HG03571 (cell line): Measurements from ENCODE around the gene SIRPA.

Experiments
- ATAC-seq: cut with Tn5 transposase; IDR thresholded peaks from one replicate; pipeline ENCODE4 v1.9.1; 2021; ENCODE audit not compliant: unreplicated experiment

The SIRPA gene

DNA sequence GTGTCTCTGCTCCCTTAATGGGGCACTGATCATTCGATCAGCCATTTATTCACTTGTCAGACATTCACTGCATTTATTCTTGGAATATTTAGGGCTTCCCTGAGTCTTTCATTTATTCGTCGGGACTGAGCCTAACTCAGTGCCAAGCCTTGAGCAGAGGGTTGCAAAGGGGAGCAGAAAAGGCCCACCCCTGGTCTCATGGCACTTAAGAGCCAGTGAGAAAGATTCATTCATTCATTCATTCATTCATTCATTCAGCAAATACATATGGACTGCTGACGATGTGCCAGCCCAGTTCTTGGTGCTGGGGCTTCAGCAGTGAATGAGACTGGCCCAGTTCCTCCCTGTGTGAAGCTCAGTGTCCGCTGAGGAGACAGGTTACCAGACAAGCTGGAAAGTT, 36.6 kb downstream of the SIRPA start:
- no peak for ATAC-seq

DNA sequence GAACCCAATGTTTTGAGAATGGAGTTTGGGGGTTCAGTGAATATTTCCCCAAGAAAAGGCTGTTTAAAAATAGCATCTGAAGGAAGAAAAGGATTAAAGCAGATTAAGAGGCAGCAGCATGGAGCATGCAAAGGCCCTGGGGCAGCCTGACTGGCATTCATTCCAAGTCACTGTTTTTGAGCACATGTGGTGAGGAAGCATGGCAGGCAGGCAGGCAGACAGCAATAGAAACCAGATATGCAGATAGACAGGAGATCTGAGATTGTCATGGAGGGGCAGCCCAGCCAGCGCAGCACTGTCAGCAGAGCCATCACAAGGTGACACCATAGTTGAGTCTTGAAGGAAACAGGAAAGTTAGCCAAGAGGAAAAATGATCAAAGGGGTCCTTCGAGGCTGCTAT, 37.8 kb downstream of the SIRPA start:
- ATAC-seq, result no peak

DNA sequence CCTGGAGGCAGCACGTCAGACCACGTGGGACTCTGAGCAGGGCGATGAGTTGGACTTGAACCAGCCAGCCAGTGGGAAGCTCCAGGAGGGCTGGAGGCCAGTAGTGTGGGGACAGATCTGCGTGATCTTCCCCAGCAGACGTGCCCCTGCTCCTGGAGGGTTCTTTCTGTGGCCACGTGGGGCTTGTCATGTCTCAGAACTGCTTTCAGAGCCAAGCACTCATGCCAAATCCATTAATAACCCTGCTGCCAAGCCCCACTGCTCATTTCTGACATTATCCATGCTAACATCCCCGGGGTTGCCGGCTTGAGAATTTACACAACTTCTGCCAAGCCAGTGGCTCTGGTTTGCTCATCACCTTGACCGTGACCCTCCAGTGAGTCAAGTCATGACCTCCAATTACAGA, 38.3 kb downstream of the SIRPA start:
- ATAC-seq, result no peak

- ATAC-seq, result no peak
These were observed 38.9 kb downstream of the SIRPA start for GRCh38 chr20:1934156-1934555.

GRCh38 chr20:1934721-1935573, 39.7 kb downstream of the SIRPA start:
- ATAC-seq, result no peak

- no peak for ATAC-seq
These were observed 40.6 kb downstream of the SIRPA start for GRCh38 chr20:1935696-1936366.

DNA sequence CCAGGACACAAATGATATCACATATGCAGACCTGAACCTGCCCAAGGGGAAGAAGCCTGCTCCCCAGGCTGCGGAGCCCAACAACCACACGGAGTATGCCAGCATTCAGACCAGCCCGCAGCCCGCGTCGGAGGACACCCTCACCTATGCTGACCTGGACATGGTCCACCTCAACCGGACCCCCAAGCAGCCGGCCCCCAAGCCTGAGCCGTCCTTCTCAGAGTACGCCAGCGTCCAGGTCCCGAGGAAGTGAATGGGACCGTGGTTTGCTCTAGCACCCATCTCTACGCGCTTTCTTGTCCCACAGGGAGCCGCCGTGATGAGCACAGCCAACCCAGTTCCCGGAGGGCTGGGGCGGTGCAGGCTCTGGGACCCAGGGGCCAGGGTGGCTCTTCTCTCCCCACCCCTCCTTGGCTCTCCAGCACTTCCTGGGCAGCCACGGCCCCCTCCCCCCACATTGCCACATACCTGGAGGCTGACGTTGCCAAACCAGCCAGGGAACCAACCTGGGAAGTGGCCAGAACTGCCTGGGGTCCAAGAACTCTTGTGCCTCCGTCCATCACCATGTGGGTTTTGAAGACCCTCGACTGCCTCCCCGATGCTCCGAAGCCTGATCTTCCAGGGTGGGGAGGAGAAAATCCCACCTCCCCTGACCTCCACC, 42.2 kb downstream of the SIRPA start:
- ATAC-seq, result no peak

- no peak for ATAC-seq
These were observed 43.5 kb downstream of the SIRPA start for GRCh38 chr20:1938464-1939269.

- ATAC-seq, result no peak
These were observed 44.0 kb downstream of the SIRPA start for GRCh38 chr20:1939270-1939595.

DNA sequence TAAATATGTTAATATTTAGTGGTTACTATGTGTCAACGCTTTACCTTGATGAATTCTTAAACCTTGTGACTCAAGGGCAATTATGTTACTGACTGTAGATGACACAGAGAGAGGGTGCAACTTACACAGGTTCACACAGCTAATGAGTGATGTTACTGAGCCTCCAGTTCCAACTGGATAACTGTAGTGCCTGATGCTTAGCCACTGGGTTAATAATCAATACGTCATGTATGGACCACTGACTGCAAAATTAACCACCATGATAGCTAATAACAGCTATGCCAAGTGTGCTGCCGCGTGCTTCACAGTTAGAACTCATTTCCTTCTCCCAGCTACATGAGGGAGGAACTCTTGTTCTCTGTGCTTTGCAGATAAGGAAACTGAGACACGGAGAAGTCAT, 45.4 kb downstream of the SIRPA start:
- no peak for ATAC-seq

DNA sequence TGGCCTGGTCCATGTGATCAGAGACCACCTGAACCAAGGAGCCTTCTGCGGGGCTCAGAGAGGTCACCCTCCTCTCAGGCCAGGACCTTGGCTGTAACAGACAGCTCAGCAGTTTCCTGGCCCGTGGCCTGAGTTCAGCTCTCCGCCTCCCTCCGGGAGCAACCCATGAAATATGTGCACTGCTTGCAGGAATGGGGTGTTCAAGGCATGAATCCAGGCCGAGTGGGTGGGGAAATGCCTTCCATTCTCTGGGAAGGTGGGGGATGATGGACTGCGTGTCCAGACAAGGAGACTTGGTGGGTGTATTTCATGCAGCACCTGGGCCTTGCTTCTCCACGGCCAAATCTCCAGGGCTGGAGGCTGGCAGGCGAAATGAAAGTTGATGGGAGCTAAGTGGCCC, 46.0 kb downstream of the SIRPA start:
- ATAC-seq, result no peak

DNA sequence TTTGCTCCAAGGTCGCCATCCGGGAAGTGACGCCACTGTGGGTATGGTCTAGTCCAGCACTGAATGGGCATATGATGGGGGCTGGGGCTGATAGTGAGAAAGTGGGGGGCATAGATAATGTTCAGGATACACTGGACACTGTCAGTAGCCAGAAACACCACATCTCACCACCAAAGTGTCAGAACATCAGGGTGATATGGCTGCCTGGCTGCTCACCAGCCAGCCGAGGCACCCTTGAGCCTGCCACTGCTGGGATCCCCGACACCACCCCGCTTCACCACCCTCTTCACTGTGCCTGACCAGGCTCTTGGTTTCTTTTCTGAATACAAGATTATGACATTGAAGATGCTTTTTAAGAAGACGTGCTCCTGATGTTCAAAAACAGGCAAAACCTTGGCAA, 46.9 kb downstream of the SIRPA start:
- no peak for ATAC-seq

DNA sequence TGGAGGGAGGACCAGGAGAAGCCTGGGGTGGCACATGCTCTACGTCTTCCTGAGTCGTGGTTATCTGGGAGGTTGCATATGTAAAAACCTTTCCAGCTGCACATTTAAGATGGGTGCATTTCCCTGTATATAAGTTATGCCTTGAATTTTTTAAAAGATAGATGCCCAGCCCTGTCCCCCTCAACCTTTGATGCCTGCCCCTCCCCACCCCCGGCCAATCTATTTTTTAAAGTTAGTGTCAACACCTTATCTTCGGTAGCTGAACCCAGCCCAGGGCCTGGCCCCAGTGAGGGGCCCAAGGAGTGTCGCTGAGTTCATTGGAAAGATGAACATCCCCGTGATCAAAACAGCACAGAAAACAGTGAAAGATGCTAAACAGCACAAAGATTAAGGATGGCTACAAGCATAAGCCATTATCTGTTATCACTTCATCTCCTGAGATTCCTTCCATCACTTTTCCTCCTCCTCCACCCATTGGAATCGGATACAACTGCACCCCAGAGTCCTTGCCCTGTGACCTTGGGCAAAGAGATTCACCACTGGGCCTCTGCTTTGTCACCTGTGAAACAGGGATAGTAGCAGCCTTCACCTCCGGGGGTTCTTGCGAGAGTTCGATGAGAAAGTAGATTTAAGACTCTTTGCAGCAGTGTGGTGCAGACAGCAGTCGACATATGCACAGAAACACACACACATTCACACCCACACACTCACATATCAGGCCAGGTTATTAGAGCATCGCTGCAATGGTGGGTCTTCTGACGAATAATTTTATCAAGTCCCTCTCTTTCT, 47.5 kb downstream of the SIRPA start:
- ATAC-seq, result no peak

- ATAC-seq, result no peak
These were observed 48.2 kb downstream of the SIRPA start for GRCh38 chr20:1943275-1944002.

GRCh38 chr20:1944345-1945091, 49.3 kb downstream of the SIRPA start:
- ATAC-seq, result no peak

- no peak for ATAC-seq
These were observed 50.0 kb downstream of the SIRPA start for GRCh38 chr20:1945134-1945618.

DNA sequence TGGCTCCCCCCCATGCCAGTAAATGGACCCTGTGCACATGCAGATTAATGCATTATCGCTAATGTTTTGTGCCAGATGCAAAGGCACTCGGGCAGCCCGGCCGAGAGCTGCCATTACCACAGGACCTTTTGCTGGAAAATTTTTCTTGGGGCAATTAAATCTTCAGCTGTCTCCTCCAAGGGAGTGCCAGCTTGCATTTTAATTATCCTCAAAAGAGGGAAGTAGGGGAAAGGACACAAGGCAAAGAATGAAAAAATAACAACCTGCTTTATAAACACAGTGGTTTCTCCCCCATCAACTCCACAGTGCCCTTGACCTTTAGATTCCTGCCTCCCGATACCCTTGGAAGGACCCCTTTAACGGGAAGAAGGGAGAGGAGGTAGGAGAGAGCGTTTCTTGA, 50.5 kb downstream of the SIRPA start:
- no peak for ATAC-seq

DNA sequence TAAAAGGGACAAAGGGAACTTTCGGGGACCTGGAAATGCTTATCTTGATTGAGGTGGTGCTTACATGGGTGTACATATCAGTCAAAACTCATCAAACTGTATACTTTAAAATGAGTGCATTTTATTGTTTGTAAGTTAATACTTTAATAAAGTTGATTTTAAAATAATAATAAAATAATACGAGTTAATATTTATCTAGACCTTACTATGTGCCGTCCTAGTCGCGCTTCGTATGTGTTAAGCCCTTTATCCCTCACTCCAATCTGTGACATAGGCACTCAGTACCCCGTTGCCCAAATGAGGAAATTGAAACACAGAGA, 51.2 kb downstream of the SIRPA start:
- no peak for ATAC-seq
